ENCODE results near the gene SFXN4. TPM values are rescaled to one million over a fixed set of nuclear protein-coding genes. Genes with fewer than 3 reads are reported as not detected.

Gene SFXN4
- total RNA-seq, 1 donor from 2014 or later = 14.6 TPM

GRCh38 chr10:119132521-119133345 is 32.8 kb downstream of the SFXN4 start:
- Histone ChIP-seq H3K4me1 (peaks cover 29% of the 10 kb centered on the region), H3K4me3 (no peak overlapping the region), H3K27me3 (ENCODE audit: low read depth) (no peaks in the 10 kb centered on the region), H3K9me3 (no peaks in the 10 kb centered on the region), H3K36me3 (peaks cover 48% of the 10 kb centered on the region), H3K27ac (peak overlapping the region; percentile 81)
- ATAC-seq (no peak), DNase-seq (no peak)
- TF ChIP-seq, protein P1, sequence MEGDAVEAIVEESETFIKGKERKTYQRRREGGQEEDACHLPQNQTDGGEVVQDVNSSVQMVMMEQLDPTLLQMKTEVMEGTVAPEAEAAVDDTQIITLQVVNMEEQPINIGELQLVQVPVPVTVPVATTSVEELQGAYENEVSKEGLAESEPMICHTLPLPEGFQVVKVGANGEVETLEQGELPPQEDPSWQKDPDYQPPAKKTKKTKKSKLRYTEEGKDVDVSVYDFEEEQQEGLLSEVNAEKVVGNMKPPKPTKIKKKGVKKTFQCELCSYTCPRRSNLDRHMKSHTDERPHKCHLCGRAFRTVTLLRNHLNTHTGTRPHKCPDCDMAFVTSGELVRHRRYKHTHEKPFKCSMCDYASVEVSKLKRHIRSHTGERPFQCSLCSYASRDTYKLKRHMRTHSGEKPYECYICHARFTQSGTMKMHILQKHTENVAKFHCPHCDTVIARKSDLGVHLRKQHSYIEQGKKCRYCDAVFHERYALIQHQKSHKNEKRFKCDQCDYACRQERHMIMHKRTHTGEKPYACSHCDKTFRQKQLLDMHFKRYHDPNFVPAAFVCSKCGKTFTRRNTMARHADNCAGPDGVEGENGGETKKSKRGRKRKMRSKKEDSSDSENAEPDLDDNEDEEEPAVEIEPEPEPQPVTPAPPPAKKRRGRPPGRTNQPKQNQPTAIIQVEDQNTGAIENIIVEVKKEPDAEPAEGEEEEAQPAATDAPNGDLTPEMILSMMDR (IDR thresholded peaks at IDR 0.05) = no peak
- intact Hi-C loops (cut with DNase I) = no loop called here

- TF ChIP-seq, protein P1 (IDR thresholded peaks at IDR 0.05) = no peak
- Histone ChIP-seq H3K27ac (peak overlapping the region; percentile 81), H3K27me3 (ENCODE audit: low read depth) (no peaks in the 10 kb centered on the region), H3K9me3 (no peaks in the 10 kb centered on the region), H3K4me3 (peak overlapping the region; percentile 56), H3K36me3 (peaks cover 48% of the 10 kb centered on the region), H3K4me1 (peaks cover 29% of the 10 kb centered on the region)
- peak; percentile 74 to 80 for ATAC-seq
- DNase-seq = no peak
- intact Hi-C loops (cut with DNase I) = no loop called here
These were observed 33.8 kb downstream of the SFXN4 start for GRCh38 chr10:119131512-119132240.

DNA sequence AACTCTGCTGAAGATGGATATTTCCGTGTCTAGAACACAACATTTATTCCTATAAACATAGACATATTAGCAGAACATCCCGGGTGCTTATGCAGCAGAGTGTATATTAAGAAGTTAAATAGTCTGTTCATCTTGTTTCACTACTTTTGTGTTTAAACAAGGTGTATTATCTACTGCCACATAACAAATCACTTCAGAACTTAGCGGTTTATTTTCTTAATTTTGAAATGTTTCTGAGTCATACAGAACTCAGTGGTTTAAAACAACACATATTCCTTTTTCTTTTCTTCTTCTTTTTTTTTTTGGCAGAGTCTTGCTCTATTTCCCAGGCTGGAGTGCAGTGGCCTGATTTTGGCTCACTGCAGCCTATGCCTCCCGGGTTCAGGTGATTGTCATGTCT is 35.8 kb downstream of the SFXN4 start:
- no peaks in the 10 kb centered on the region for H3K9me3 ChIP-seq
- H3K27me3 ChIP-seq (ENCODE audit: low read depth) = no peaks in the 10 kb centered on the region
- ATAC-seq = no peak
- peaks cover 29% of the 10 kb centered on the region for H3K4me1 ChIP-seq
- intact Hi-C loops (cut with DNase I) = no loop called here
- peaks cover 67% of the 10 kb centered on the region for H3K36me3 ChIP-seq
- H3K27ac ChIP-seq = no peak overlapping the region
- no peak overlapping the region for H3K4me3 ChIP-seq
- TF ChIP-seq, protein P1 (IDR thresholded peaks at IDR 0.05) = no peak
- DNase-seq = no peak

DNA sequence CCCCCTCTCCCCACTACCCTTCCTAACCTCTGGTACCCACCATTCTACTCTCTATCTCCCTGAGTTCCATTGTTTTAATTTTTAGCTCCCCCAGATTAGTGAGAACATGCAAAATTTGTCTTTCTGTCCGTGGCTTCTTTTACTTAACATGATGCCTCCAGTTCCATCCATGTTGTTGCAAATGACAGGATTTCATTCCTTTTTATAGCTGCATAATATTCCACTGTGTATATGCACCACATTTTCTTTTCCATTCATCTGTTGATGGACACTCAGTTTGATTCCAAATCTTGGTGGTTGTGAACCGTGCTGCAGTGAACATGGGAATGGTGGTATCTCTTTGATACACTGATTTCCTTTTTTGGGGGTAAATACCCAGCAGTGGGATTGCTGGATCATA is 39.6 kb downstream of the SFXN4 start:
- Histone ChIP-seq H3K27me3 (ENCODE audit: low read depth) (no peaks in the 10 kb centered on the region), H3K9me3 (no peaks in the 10 kb centered on the region), H3K27ac (no peak overlapping the region), H3K36me3 (peaks cover 85% of the 10 kb centered on the region), H3K4me1 (peaks cover 9% of the 10 kb centered on the region), H3K4me3 (no peak overlapping the region)
- TF ChIP-seq, protein P1 (IDR thresholded peaks at IDR 0.05) = no peak
- ATAC-seq (no peak), DNase-seq (no peak)
- intact Hi-C loops (cut with DNase I) = no loop called here

- ATAC-seq (no peak), DNase-seq (no peak)
- Histone ChIP-seq H3K27me3 (ENCODE audit: low read depth) (no peaks in the 10 kb centered on the region), H3K4me3 (no peak overlapping the region), H3K9me3 (no peaks in the 10 kb centered on the region), H3K4me1 (no peaks in the 10 kb centered on the region), H3K36me3 (peaks cover 87% of the 10 kb centered on the region), H3K27ac (no peak overlapping the region)
- TF ChIP-seq, protein P1 (IDR thresholded peaks at IDR 0.05) = no peak
- intact Hi-C loops (cut with DNase I) = no loop called here
These were observed 44.6 kb downstream of the SFXN4 start for GRCh38 chr10:119120875-119121274.

Data from lower lobe of right lung (tissue), 2 donors.